Nephron (organoid): ENCODE measurements around the gene ANKRD11.

Experiments
- H3K27ac Mint-ChIP-seq, 3 experiments: 2 replicates each; pipeline ENCODE4 v1.8.0; 2020; ENCODE audit warnings: mixed read lengths in 3 of 3, mild to moderate bottlenecking in 2 of 3, moderate library complexity in 1 of 3
- H3K27me3 Mint-ChIP-seq: 2 replicates; pipeline ENCODE4 v1.8.0; 2021; ENCODE audit warnings: low read depth, mild to moderate bottlenecking, moderate library complexity, mixed read lengths
- H3K36me3 Mint-ChIP-seq: 2 replicates; pipeline ENCODE4 v1.8.0; 2020; ENCODE audit warnings: low read depth, mixed read lengths
- H3K4me1 Mint-ChIP-seq: 2 replicates; pipeline ENCODE4 v1.8.0; 2020; ENCODE audit warnings: mixed read lengths
- H3K4me3 Mint-ChIP-seq, 3 experiments: 2 replicates each; pipeline ENCODE4 v1.8.0; 2020; ENCODE audit warnings: mild to moderate bottlenecking in 3 of 3, mixed read lengths in 3 of 3, moderate library complexity in 2 of 3
- H3K9me3 Mint-ChIP-seq: 2 replicates; pipeline ENCODE4 v1.8.0; 2020; ENCODE audit warnings: mixed read lengths
- CTCF ChIP-seq, 3 experiments: fragments of 200-600 bp; sonication (generic); IDR thresholded peaks; one replicate each; pipeline ENCODE4 v1.5.0; 2021; ENCODE audit warnings: antibody characterized with exemption in 3 of 3; ENCODE audit not compliant: unreplicated experiment in 3 of 3

Gene ANKRD11

DNA sequence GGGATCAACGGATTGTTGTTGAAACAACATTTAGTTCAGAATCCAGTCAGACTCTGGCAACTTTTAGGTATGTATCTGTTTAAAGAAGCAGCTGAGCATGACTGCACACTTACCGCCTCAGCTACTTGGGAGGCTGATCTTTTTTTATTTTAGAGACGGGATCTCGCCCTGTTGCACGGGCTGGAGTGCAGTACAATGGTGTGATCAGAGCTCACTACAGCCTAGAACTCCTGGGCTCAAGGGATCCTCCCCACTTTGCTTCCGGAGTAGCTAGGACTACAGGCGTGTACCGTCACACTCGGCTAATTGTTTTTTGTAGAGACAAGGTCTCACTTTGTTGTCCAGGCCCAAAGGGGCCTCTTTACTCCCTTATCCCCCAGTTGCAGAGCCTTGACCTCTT lies 20.2 kb upstream of the ANKRD11 start:
- peaks cover 3% of the 10 kb centered on the region for H3K27me3 Mint-ChIP-seq
- peaks cover 13% of the 10 kb centered on the region for H3K4me1 Mint-ChIP-seq
- peak overlapping the region in 1 of 3 experiments; percentile 72 for H3K27ac Mint-ChIP-seq
- peaks cover 25% of the 10 kb centered on the region for H3K36me3 Mint-ChIP-seq
- no peaks in the 10 kb centered on the region for H3K9me3 Mint-ChIP-seq
- no peak for TF ChIP-seq CTCF (IDR thresholded peaks at IDR 0.05; ENCODE audit: unreplicated experiment in 3 of 3)
- H3K4me3 Mint-ChIP-seq = peak overlapping the region; percentile 96 to 99 (median 99)

DNA sequence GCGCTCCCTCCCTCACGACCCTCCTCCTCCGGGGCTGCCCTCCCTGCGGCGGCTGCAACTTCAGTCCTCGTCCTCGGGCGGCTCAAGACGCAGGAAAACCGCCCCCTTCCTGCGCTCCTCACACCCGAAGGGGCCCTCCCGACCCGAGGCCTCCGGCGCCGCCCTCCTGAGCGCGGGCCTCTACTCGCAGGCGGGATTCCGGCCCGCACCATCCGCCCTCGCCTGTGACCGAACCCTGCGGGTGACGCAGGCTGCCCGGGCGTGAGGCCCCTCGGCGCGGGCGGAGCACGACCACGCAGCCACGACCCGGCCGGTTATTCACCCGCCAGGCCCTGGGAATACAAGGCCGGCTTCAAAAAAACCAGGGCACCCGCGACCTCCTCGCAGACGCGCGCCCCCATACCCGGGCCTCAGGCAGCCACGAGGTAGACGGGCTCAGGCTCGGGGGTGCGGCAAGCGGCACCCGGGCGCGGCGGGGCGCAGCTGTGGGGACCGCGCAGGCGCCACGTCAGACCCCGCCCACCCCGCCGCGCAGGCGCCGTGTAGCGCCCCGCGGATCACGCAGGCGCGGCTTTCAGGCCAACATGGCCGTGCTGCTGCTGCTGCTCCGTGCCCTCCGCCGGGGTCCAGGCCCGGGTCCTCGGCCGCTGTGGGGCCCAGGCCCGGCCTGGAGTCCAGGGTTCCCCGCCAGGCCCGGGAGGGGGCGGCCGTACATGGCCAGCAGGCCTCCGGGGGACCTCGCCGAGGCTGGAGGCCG lies 17.7 kb upstream of the ANKRD11 start, which contains the start of gene SPG7:
SPG7 (plus strand) TSS at position 570 of the 757 bp plus-strand sequence; CDS start at position 585, 15 bp downstream.
- no peak for TF ChIP-seq CTCF (IDR thresholded peaks at IDR 0.05; ENCODE audit: unreplicated experiment in 3 of 3)
- Mint-ChIP-seq H3K4me1 (peaks cover 24% of the 10 kb centered on the region), H3K36me3 (peaks cover 8% of the 10 kb centered on the region), H3K4me3 (peak within 1 kb of the TSS; percentile 96 to 99 (median 99)), H3K27ac (peak within 1 kb of the TSS; percentile 93 to 99 (median 97)), H3K27me3 (peaks cover 3% of the 10 kb centered on the region), H3K9me3 (no peaks in the 10 kb centered on the region)

DNA sequence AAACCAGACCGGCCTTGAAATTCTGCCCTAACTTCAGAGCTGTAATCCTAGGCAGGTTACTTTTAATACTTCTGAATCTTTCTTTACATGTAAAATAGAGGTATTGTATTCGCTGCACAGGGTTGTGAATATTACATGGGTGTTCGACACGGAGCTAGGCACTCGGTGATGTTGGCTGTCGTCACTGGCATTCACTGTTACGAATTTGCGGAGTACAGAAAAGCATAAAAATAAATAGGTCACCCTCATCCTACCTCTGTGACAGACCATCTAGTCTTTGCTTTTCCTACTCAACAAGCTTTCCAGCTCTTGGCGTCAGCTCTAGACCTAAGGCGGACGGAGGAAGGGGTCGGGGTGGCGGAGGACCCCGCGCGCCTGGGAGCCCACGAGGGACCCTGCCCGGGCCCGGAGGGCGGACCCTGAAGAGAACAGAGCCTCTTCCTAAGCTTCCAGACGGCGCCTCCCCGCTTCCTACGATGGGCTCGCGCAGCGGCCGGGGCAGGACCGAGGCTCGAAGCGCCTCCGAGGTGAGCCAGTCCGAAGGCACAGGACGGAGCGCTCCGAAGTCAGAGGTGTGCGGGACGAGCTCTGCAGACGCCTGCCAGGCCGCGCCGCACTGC lies 17.0 kb upstream of the ANKRD11 start:
- Mint-ChIP-seq H3K9me3 (no peaks in the 10 kb centered on the region), H3K4me3 (peak overlapping the region; percentile 80 to 87 (median 83)), H3K36me3 (peaks cover 4% of the 10 kb centered on the region), H3K27ac (peak overlapping the region; percentile 76 to 92 (median 83)), H3K4me1 (peaks cover 26% of the 10 kb centered on the region), H3K27me3 (peaks cover 7% of the 10 kb centered on the region)
- TF ChIP-seq CTCF (IDR thresholded peaks at IDR 0.05; ENCODE audit: unreplicated experiment in 3 of 3) = no peak

DNA sequence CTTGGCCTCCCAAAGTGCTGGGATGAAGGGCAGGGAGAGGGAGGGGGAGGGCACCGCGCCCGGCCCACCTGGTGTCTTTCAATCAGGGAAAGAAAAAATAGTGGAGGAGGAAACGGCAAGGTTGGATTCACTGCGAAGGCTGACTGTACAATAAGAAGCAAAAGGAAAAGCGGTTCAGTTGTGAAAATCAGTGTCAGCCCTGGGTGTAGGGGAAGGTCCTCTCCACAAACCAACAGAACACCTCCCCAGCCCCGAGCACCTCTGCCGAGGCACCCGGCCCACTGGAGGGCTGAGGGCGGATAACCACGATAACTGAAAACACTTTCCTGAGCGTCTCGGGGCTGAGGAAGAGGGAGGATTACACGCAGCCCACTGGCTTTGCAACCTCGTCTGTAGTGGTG lies 16.4 kb upstream of the ANKRD11 start:
- TF ChIP-seq CTCF (IDR thresholded peaks at IDR 0.05; ENCODE audit: unreplicated experiment in 3 of 3) = no peak
- Mint-ChIP-seq H3K4me1 (peaks cover 30% of the 10 kb centered on the region), H3K4me3 (peak overlapping the region; percentile 80 to 87 (median 83)), H3K36me3 (peaks cover 4% of the 10 kb centered on the region), H3K9me3 (no peaks in the 10 kb centered on the region), H3K27me3 (peaks cover 9% of the 10 kb centered on the region), H3K27ac (peak overlapping the region; percentile 76 to 92 (median 83))

- Mint-ChIP-seq H3K36me3 (peaks cover under 1% of the 10 kb centered on the region), H3K27me3 (peaks cover 9% of the 10 kb centered on the region), H3K4me1 (peaks cover 30% of the 10 kb centered on the region), H3K4me3 (peak overlapping the region; percentile 74 to 78 (median 76)), H3K27ac (peak overlapping the region; percentile 71 to 92 (median 89)), H3K9me3 (no peaks in the 10 kb centered on the region)
- TF ChIP-seq CTCF (IDR thresholded peaks at IDR 0.05; ENCODE audit: unreplicated experiment in 3 of 3) = no peak
These were observed 15.7 kb upstream of the ANKRD11 start for GRCh38 chr16:89506113-89506504.
